HG03045 (cell line): ENCODE measurements around the gene KHDRBS2.
A peak's percentile ranks its signal among the peaks of the same experiment; 100 is the strongest.

Experiments used
- ATAC-seq: cut with Tn5 transposase; IDR thresholded peaks from one replicate; pipeline ENCODE4 v1.9.1; 2021; ENCODE audit warnings: mild to moderate bottlenecking, moderate library complexity; ENCODE audit not compliant: unreplicated experiment

Gene KHDRBS2

GRCh38 chr6:62285612-62286469 lies at the start of gene KHDRBS2:
Gene KHDRBS2 (minus strand): TSS chr6:62286225.
- peak; percentile 100 for ATAC-seq

- no peak for ATAC-seq
These were observed 42.6 kb upstream of the KHDRBS2 start for GRCh38 chr6:62328607-62329006.

GRCh38 chr6:62324834-62325233 lies 38.8 kb upstream of the KHDRBS2 start:
- no peak for ATAC-seq

DNA sequence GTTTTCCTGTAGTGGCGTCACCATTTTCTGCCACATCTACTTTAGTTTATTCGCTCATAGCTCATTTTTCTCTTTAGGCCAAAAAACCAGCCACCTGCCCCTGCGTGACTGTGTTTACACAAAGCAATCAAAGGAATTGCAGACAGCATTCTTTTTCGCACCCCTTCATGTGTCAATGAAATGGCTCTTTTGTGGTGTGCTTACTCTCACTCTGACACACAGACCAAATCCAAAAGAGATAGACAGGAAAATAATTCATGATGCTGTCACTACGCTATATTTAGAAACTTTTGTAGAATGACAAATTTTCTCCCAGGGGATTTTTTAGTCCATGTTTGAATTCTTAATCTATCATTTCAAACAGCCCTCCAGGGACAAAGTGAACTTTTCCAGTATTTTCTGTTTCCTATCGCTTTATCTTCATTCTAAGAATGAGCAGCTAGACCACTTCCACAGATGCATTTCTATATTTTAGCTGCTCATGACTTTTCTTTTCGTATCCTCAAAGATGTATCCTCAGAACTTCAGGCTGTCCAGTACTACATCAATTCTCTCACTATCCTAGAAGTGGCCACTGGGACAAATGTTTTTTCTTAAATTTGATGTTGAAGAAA lies 37.9 kb upstream of the KHDRBS2 start:
- ATAC-seq = no peak

DNA sequence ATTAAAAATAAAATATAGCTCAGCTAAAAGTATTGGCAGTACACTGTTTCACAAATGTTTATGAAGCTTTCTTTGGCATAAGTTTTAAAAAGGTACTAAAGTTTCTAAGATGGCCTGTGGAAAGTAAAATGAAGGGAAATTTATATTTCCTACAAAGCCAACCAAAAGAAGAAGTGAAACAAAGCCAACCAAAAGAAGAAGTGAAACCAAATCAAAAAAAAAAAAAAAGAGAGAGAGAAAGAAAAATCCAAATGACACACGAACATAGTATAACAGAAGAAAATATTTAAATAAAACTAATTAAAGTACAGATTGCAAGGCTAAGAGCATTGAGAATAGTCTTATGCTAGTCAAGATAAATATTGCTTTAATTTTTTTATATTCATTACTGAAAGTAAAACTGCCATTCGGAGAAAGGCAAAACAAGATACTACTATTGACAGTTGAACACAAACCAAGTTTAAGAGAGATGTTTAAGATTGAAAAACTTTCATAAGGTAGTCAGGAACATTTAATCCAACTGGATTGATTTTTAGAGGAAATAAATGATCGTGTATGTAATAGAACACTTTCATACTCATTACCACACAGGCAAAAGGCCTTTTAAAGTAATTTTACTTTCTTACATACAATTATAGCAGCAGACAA lies 12.8 kb upstream of the KHDRBS2 start:
- peak; percentile 86 for ATAC-seq

DNA sequence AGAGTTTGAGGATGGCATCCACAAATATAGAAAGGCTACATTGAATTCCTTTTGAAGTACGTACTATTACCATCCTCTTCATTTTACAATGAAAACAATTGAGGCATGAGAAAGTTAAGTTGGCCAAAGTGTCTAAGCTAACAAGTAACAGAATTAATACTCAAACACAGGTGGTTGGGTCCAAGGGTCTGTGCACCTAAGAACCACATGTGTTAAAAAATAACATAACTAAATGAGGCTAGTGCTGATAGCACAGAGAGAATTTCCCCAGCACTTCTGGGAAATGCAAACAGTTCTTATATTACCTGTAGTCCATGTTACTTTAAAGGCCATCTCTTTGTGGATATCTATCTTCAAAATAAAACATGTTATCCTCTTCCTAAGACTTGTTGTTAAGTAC lies 10.5 kb upstream of the KHDRBS2 start:
- ATAC-seq = no peak

DNA sequence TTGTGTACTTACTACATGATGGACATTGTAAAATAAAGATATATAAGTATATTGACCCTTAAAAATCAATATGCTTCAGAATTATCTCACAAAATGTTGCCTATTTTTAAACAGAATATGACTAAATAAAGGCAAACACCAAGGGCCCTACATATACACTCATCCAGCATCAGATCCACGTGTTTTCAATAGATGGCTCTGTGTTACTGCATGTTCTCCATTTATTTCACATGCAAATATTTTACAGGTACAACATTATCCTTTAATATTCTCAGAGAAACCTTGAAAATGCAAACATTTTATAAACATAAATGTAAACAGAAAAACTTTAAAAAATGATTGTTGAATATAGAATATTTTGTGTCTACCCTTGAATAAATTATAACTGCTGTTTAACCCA lies 2.9 kb upstream of the KHDRBS2 start:
- ATAC-seq = no peak

DNA sequence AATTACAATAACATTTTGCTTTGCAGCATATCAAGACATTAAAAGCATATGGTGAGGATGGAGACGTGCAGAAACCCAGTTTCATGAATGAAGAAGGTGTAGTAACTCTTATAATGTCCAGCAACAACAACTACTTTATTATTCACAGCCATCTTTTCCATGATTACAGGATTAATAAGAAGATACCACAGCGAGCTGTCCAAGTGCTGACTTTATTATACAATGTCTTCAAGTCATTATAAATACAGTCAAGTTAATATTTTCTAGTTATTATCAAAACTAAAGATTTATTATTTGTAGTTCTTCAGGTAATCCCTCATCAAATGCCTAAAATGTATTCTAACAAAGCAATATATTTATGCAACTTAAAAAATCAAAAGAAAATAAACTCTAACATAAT lies 2.5 kb upstream of the KHDRBS2 start:
- no peak for ATAC-seq

GRCh38 chr6:62286470-62286843 lies 432 bp upstream of the KHDRBS2 start:
- peak; percentile 2 for ATAC-seq

- ATAC-seq = no peak
These were observed 1.3 kb downstream of the KHDRBS2 start for GRCh38 chr6:62284725-62285124.

DNA sequence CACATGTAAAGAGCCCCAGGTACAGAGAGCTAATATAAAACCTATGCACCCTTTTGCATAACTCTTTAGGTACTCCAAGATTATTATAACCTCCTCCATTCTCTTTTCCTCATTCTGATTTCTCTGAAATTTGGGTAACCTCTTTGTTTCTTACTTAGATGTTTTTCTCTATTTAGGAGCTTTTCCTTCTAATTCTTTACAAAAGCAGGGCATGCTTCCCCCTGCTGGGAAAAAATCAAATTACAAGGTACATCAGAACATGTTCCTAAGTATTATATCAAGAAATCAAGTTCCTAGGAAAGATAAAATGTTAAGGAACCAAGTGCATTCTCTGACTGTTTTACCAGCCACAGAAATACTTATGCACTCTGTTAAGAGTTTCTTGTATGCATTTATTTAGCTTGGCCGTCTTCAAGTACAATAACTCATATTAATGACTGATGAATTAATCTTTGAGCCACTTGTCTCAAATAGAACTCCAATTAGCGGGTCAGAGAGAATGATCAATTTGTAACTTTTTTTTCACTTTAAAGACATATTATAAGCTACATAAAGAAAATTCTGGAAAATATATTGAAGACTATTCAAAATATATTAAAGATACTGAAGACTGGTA lies 2.1 kb downstream of the KHDRBS2 start:
- no peak for ATAC-seq

DNA sequence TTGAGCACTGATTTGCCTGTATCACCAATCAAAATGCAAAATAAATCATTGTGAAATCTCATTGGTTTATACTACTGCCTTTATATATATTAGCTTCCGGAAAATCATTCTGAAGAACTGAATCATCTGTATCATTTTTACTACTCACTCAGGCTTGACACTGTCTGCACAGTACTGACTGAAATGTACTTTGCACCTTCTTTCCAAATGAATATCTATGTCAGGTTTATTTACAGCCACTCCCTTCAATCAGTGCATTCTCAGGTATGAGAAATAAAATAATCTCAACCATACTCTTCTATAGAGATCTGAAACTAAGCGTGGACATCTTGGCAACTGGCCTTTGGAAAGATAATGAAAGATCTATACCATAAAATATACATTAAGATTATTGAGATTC lies 2.7 kb downstream of the KHDRBS2 start:
- ATAC-seq = no peak

DNA sequence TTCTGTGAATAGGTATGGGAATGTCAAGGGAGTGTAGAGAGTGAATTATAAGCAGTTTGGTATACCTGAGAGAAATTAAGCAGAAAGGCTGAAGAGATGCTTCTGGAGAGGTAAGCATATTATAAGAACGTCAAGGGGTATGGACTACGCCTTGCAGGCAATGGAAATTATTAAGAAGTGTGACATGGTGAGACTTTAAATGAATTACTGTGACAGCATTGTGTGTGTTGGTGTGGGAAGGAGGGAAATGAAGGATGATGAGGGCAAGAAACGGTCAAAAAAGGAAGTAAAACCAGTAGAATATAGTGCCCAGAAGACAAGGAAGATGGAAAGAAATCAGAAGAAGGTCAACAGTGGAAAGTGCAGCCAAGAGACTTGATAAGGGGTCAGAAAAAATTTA lies 5.9 kb downstream of the KHDRBS2 start:
- no peak for ATAC-seq

GRCh38 chr6:62272114-62272513 lies 13.9 kb downstream of the KHDRBS2 start:
- ATAC-seq = no peak

- ATAC-seq = no peak
These were observed 20.0 kb downstream of the KHDRBS2 start for GRCh38 chr6:62265906-62266525.

- no peak for ATAC-seq
These were observed 23.7 kb downstream of the KHDRBS2 start for GRCh38 chr6:62262283-62262682.

GRCh38 chr6:62246087-62246486 lies 39.9 kb downstream of the KHDRBS2 start:
- no peak for ATAC-seq

DNA sequence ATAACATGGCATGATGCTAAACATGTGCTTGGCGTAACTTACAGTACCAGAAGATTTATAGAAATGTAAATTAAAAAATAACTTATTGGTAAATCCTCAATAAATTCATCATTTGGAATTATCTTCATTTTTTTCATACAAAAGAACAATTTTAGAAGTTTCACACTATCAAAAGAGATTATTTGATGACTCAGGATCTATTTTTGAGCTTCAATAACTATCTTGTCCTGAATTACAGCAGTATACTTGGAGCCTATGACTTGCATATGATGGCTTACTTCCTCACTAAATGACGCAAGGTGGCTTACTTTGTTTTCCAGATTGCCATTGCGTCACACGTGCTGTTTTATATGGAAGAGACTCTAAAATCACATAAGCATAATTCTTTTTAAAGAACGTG lies 49.2 kb downstream of the KHDRBS2 start:
- no peak for ATAC-seq

DNA sequence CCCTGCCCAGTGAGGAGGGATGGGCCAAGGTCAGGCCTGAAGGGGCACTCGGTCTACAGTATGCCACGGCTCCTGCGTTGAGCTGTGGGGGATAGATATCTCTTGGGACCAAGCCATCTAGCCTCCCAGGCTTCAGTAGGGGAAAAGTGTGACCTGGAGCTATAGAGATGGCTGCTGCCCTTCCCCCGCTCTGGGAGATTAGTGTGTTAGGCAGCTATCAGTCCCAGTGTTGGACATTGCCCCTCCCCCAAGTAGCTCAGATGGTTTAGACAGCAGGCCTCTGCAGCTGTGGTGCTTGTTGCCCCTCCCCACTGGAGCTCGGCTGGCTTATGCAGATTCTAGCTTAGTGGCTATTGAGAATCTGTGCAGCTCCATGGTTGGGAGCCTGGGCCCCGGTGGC lies 56.8 kb downstream of the KHDRBS2 start:
- no peak for ATAC-seq

GRCh38 chr6:62217866-62218265 lies 68.2 kb downstream of the KHDRBS2 start:
- ATAC-seq = no peak

DNA sequence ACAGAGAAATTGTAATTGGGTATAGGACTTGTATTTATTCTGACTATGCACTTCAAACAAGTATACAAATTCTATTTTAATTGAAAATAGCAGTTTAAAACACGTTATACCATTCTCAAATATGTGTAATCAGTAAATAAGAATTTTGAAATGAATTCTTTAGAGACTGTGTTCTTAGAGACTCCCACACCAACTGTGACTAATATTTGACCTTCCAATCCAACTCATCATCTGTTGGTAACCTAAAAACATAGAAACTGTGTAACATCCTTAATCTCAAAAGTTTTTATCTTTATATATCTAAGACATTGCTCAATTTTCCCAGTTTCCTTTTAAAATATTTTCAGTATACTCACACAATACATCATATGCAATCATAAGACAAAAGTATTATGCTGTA lies 83.9 kb downstream of the KHDRBS2 start:
- ATAC-seq = no peak
